HEK293 (cell line): Measurements from ENCODE around the gene TNS3.

Experiments
- CTCF ChIP-seq: fragments of 450-650 bp; formaldehyde crosslinking; IDR thresholded peaks from 2 replicates; pipeline ENCODE4 v1.5.1; 2016; ENCODE audit warnings: missing biosample characterization, missing genetic modification characterization
- GFI1B ChIP-seq: fragments of 450-650 bp; formaldehyde crosslinking; IDR thresholded peaks from 2 replicates; pipeline ENCODE4 v1.5.1; 2016; ENCODE audit warnings: missing biosample characterization, missing genetic modification characterization
- KLF10 ChIP-seq: fragments of 450-650 bp; IDR thresholded peaks from 2 replicates; pipeline ENCODE4 v1.5.1; 2018; ENCODE audit warnings: missing biosample characterization, mild to moderate bottlenecking, missing genetic modification characterization
- KLF8 ChIP-seq: fragments of 450-650 bp; formaldehyde crosslinking; IDR thresholded peaks from 2 replicates; pipeline ENCODE4 v1.5.1; 2016; ENCODE audit warnings: missing biosample characterization, missing genetic modification characterization
- SALL2 ChIP-seq: fragments of 450-650 bp; formaldehyde crosslinking; IDR thresholded peaks from 2 replicates; pipeline ENCODE4 v1.5.0; 2017; ENCODE audit warnings: missing biosample characterization, mild to moderate bottlenecking, missing genetic modification characterization, borderline replicate concordance
- ZBTB21 ChIP-seq: fragments of 450-650 bp; formaldehyde crosslinking; IDR thresholded peaks from 2 replicates; pipeline ENCODE4 v1.5.1; 2017; ENCODE audit warnings: missing biosample characterization, missing genetic modification characterization
- ZNF146 ChIP-seq: fragments of 450-650 bp; formaldehyde crosslinking; IDR thresholded peaks from 2 replicates; pipeline ENCODE4 v1.5.1; 2016; ENCODE audit warnings: missing biosample characterization, missing genetic modification characterization
- ZNF274 ChIP-seq, 2 experiments: fragments of 200-500 bp in 1 of 2; fragments of 450-650 bp in 1 of 2; sonication (Bioruptor generic) in 1 of 2; formaldehyde crosslinking in 1 of 2; IDR thresholded peaks; 2 replicates each; pipeline versions ENCODE4 v1.5.1 to v1.6.1; 2014 to 2016; ENCODE audit warnings: borderline replicate concordance in 1 of 2, inconsistent platforms in 1 of 2, low read length in 1 of 2, missing biosample characterization in 1 of 2, missing genetic modification characterization in 1 of 2
- ZNF394 ChIP-seq: fragments of 450-650 bp; formaldehyde crosslinking; IDR thresholded peaks from 2 replicates; pipeline ENCODE4 v1.5.1; 2016; ENCODE audit warnings: missing biosample characterization, missing genetic modification characterization, mild to moderate bottlenecking, moderate library complexity, borderline replicate concordance
- ZNF571 ChIP-seq: fragments of 450-650 bp; formaldehyde crosslinking; IDR thresholded peaks from 2 replicates; pipeline ENCODE4 v1.5.0; 2017; ENCODE audit warnings: missing biosample characterization, missing genetic modification characterization
- ZNF580 ChIP-seq: fragments of 450-650 bp; formaldehyde crosslinking; IDR thresholded peaks from 2 replicates; pipeline ENCODE4 v1.5.1; 2016; ENCODE audit warnings: missing biosample characterization, missing genetic modification characterization
- ZNF600 ChIP-seq: fragments of 450-650 bp; formaldehyde crosslinking; IDR thresholded peaks from 2 replicates; pipeline ENCODE4 v1.5.1; 2016; ENCODE audit warnings: missing biosample characterization, missing genetic modification characterization

- no peak for TF ChIP-seq CTCF (tag by site-specific recombination)
- TF ChIP-seq KLF10 (tag by site-specific recombination) = no peak
- no peak for TF ChIP-seq ZNF146 (tag by site-specific recombination)
- TF ChIP-seq KLF8 (tag by site-specific recombination) = no peak
- no peak for TF ChIP-seq ZNF600 (tag by site-specific recombination)
- TF ChIP-seq SALL2 (tag by site-specific recombination) = no peak
- no peak for TF ChIP-seq ZBTB21
- no peak for TF ChIP-seq ZNF580 (tag by site-specific recombination)
- no peak for TF ChIP-seq ZNF394
- TF ChIP-seq ZNF571 (tag by site-specific recombination) = no peak
- TF ChIP-seq ZNF274 (IDR thresholded peaks at IDR 0.05; ENCODE audit: low read length) = no peak
- TF ChIP-seq ZNF274 (tag by site-specific recombination; IDR thresholded peaks at IDR 0.05; ENCODE audit: borderline replicate concordance) = no peak
- no peak for TF ChIP-seq GFI1B
Measured at GRCh38 chr7:47529826-47530555, 51.9 kb downstream of the TNS3 start.
